Mesendoderm (in vitro differentiated cells): ENCODE measurements around the gene TBXA2R.

Experiments
- DNase-seq: peaks from one replicate; pipeline ENCODE4 v3.0.0; 2013
- H2AK5ac ChIP-seq: 2 replicates; pipeline ENCODE4 v1.6.1; 2013; ENCODE audit warnings: low read length, inconsistent platforms
- H2BK120ac ChIP-seq: 2 replicates; pipeline ENCODE4 v1.6.1; 2013; ENCODE audit warnings: low read depth, mild to moderate bottlenecking, low read length, moderate library complexity, mixed read lengths
- H2BK15ac ChIP-seq: replicated peaks from 2 replicates; pipeline ENCODE4 v1.6.1; 2013; ENCODE audit warnings: low read depth, mild to moderate bottlenecking, moderate library complexity
- H2BK5ac ChIP-seq: 2 replicates; pipeline ENCODE4 v1.6.1; 2013; ENCODE audit warnings: low read length, inconsistent platforms
- H3K18ac ChIP-seq: 2 replicates; pipeline ENCODE4 v1.6.1; 2013; ENCODE audit warnings: mild to moderate bottlenecking, low read length, mixed read lengths
- H3K23ac ChIP-seq: one replicate; pipeline ENCODE4 v1.6.1; 2013; ENCODE audit warnings: low read length
- H3K27ac ChIP-seq: 2 replicates; pipeline ENCODE4 v1.5.1; 2013; ENCODE audit warnings: low read depth, mild to moderate bottlenecking, inconsistent platforms, low read length, moderate library complexity
- H3K27me3 ChIP-seq: 2 replicates; pipeline ENCODE4 v1.6.1; 2013; ENCODE audit warnings: low read length, control low read depth, mild to moderate bottlenecking, inconsistent platforms; ENCODE audit not compliant: insufficient read depth, poor library complexity
- H3K36me3 ChIP-seq: 2 replicates; pipeline ENCODE4 v1.6.1; 2013; ENCODE audit warnings: low read length, inconsistent platforms; ENCODE audit not compliant: control insufficient read depth, insufficient read depth
- H3K4ac ChIP-seq: one replicate; pipeline ENCODE4 v1.6.1; 2013; ENCODE audit warnings: low read depth, mild to moderate bottlenecking, low read length, moderate library complexity
- H3K4me1 ChIP-seq: 2 replicates; pipeline ENCODE4 v1.6.1; 2013; ENCODE audit warnings: low read depth, low read length, inconsistent platforms; ENCODE audit not compliant: control insufficient read depth
- H3K4me2 ChIP-seq: 2 replicates; pipeline ENCODE4 v1.6.1; 2013; ENCODE audit warnings: low read length
- H3K4me3 ChIP-seq: 2 replicates; pipeline ENCODE4 v1.5.1; 2013; ENCODE audit warnings: mild to moderate bottlenecking, low read length
- H3K56ac ChIP-seq: one replicate; pipeline ENCODE4 v1.6.1; 2013; ENCODE audit warnings: low read length
- H3K79me1 ChIP-seq: 2 replicates; pipeline ENCODE4 v1.6.1; 2013; ENCODE audit warnings: low read length, inconsistent platforms
- H3K79me2 ChIP-seq: 2 replicates; pipeline ENCODE4 v1.6.1; 2013; ENCODE audit warnings: mild to moderate bottlenecking, low read length; ENCODE audit not compliant: control insufficient read depth, insufficient read depth
- H3K9ac ChIP-seq: 2 replicates; pipeline ENCODE4 v1.6.1; 2013; ENCODE audit warnings: low read length, inconsistent platforms
- H4K5ac ChIP-seq: one replicate; pipeline ENCODE4 v1.6.1; 2013; ENCODE audit warnings: low read length
- H4K8ac ChIP-seq: one replicate; pipeline ENCODE4 v1.6.1; 2013; ENCODE audit warnings: low read depth, mild to moderate bottlenecking, control low read depth, low read length, moderate library complexity
- WGBS: extraction: QIAGEN DNeasy Blood & Tissue Kit; methylation state at CpG from one replicate; pipeline ENCODE4 v1.1.7; 2013; ENCODE audit warnings: low lambda C conversion rate, missing lambda C conversion rate; ENCODE audit not compliant: insufficient coverage; ENCODE audit errors: extremely low coverage; 5-methylcytosine and 5-hydroxymethylcytosine counted together

Gene TBXA2R

GRCh38 chr19:3642987-3643673 is 36.5 kb upstream of the TBXA2R start:
- H3K79me2 ChIP-seq, result no peaks in the 10 kb centered on the region
- H3K79me1 ChIP-seq, result no peaks in the 10 kb centered on the region
- no peak overlapping the region for H3K4me2 ChIP-seq
- peak; percentile 17 for DNase-seq
- no peak overlapping the region for H2BK120ac ChIP-seq
- H3K4me1 ChIP-seq, result no peaks in the 10 kb centered on the region
- WGBS, result no CpG with 5 or more reads among the region's 36 CpGs
- H3K4ac ChIP-seq, result no peak overlapping the region
- H3K27ac ChIP-seq, result no peak overlapping the region
- no peak overlapping the region for H2AK5ac ChIP-seq
- H3K18ac ChIP-seq, result no peak overlapping the region
- H2BK15ac ChIP-seq, result no peak overlapping the region
- H2BK5ac ChIP-seq, result no peak overlapping the region
- no peaks in the 10 kb centered on the region for H3K27me3 ChIP-seq
- H3K9ac ChIP-seq, result no peak overlapping the region
- no peak overlapping the region for H4K5ac ChIP-seq
- H3K23ac ChIP-seq, result no peak overlapping the region
- H3K36me3 ChIP-seq, result peaks cover 1% of the 10 kb centered on the region
- no peak overlapping the region for H3K56ac ChIP-seq
- no peak overlapping the region for H3K4me3 ChIP-seq
- H4K8ac ChIP-seq, result no peak overlapping the region

GRCh38 chr19:3642296-3642695 is 35.6 kb upstream of the TBXA2R start:
- Histone ChIP-seq H2AK5ac (no peak overlapping the region), H3K79me1 (no peaks in the 10 kb centered on the region), H3K9ac (no peak overlapping the region), H3K4me1 (no peaks in the 10 kb centered on the region), H3K27ac (no peak overlapping the region), H3K4me3 (no peak overlapping the region), H3K18ac (no peak overlapping the region), H3K23ac (no peak overlapping the region), H2BK120ac (no peak overlapping the region), H4K8ac (no peak overlapping the region), H3K4ac (no peak overlapping the region), H3K4me2 (no peak overlapping the region), H2BK15ac (no peak overlapping the region), H3K27me3 (no peaks in the 10 kb centered on the region), H3K79me2 (no peaks in the 10 kb centered on the region), H3K36me3 (peaks cover 1% of the 10 kb centered on the region), H3K56ac (no peak overlapping the region), H4K5ac (no peak overlapping the region), H2BK5ac (no peak overlapping the region)
- WGBS, result no CpG with 5 or more reads among the region's 17 CpGs
- DNase-seq, result no peak

- Histone ChIP-seq H3K4ac (no peak overlapping the region), H3K79me1 (no peaks in the 10 kb centered on the region), H3K56ac (no peak overlapping the region), H3K27me3 (no peaks in the 10 kb centered on the region), H3K4me3 (no peak overlapping the region), H3K36me3 (peaks cover 1% of the 10 kb centered on the region), H2BK120ac (no peak overlapping the region), H2AK5ac (no peak overlapping the region), H4K8ac (no peak overlapping the region), H2BK5ac (no peak overlapping the region), H3K23ac (no peak overlapping the region), H3K4me2 (no peak overlapping the region), H3K79me2 (no peaks in the 10 kb centered on the region), H2BK15ac (no peak overlapping the region), H3K9ac (no peak overlapping the region), H3K18ac (no peak overlapping the region), H4K5ac (no peak overlapping the region), H3K27ac (no peak overlapping the region), H3K4me1 (no peaks in the 10 kb centered on the region)
- DNase-seq, result no peak
- no CpG with 5 or more reads among the region's 28 CpGs for WGBS
These were observed 35.0 kb upstream of the TBXA2R start for GRCh38 chr19:3641515-3642269.

GRCh38 chr19:3639479-3639878 is 32.8 kb upstream of the TBXA2R start:
- Histone ChIP-seq H3K9ac (no peak overlapping the region), H3K56ac (no peak overlapping the region), H3K4ac (no peak overlapping the region), H2BK5ac (no peak overlapping the region), H3K36me3 (peaks cover 1% of the 10 kb centered on the region), H3K4me1 (no peaks in the 10 kb centered on the region), H4K5ac (no peak overlapping the region), H3K27ac (no peak overlapping the region), H3K27me3 (no peaks in the 10 kb centered on the region), H2BK120ac (no peak overlapping the region), H4K8ac (no peak overlapping the region), H3K79me1 (no peaks in the 10 kb centered on the region), H2BK15ac (no peak overlapping the region), H3K79me2 (no peaks in the 10 kb centered on the region), H3K18ac (no peak overlapping the region), H3K23ac (no peak overlapping the region), H3K4me2 (no peak overlapping the region), H3K4me3 (no peak overlapping the region), H2AK5ac (no peak overlapping the region)
- WGBS, result no CpG with 5 or more reads among the region's 13 CpGs
- no peak for DNase-seq

GRCh38 chr19:3638208-3639193 is 31.8 kb upstream of the TBXA2R start:
- no peak for DNase-seq
- Histone ChIP-seq H3K4me3 (no peak overlapping the region), H2BK120ac (no peak overlapping the region), H2AK5ac (no peak overlapping the region), H3K79me2 (no peaks in the 10 kb centered on the region), H3K18ac (no peak overlapping the region), H3K56ac (no peak overlapping the region), H4K8ac (no peak overlapping the region), H3K23ac (no peak overlapping the region), H2BK5ac (no peak overlapping the region), H3K79me1 (no peaks in the 10 kb centered on the region), H3K4ac (no peak overlapping the region), H4K5ac (no peak overlapping the region), H3K36me3 (peaks cover 1% of the 10 kb centered on the region), H3K9ac (no peak overlapping the region), H2BK15ac (no peak overlapping the region), H3K4me2 (no peak overlapping the region), H3K27me3 (no peaks in the 10 kb centered on the region), H3K4me1 (no peaks in the 10 kb centered on the region), H3K27ac (no peak overlapping the region)
- WGBS, result no CpG with 5 or more reads among the region's 55 CpGs
